Measurements from ENCODE around the gene DIAPH2. TPM values are rescaled to one million over a fixed set of nuclear protein-coding genes. Genes with fewer than 3 reads are reported as not detected.
A peak's percentile ranks its signal among the peaks of the same experiment; 100 is the strongest.

The DIAPH2 gene
- polyA plus RNA-seq, 1 donor = 9.5 TPM

DNA sequence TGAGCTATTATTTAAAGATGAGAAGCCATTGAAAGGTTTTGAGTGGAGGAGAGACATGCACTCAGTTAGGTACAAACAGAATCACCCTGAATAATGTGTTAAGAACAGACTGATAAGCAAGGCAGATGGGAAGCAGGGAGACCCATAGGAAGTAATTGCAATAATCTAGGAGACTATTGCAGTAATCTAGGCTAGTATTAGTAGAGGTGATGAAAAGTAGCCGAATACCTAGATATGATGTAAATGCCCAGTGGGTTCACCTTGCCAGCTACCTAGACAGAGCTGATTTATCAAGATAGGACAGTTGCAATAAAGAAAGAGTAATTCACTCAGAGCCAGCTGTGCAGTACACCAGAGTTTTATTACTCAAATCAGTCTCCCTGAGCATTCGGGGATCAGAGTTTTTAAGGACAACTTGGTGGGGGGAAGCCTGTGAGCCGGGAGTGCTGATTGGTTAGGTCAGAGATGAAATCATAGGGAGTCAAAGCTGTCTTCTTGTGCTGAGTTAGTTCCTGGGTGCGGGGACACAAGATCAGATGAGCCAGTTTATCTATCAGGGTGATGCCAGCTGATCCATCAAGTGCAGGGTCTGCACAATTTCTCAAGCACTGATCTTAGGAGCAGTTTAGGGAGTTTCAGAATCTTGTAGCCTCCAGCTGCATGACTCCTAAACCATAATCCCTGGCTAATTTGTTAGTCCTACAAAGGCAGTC, 626.6 kb downstream of the DIAPH2 start:
- DNase-seq = no peak

DNA sequence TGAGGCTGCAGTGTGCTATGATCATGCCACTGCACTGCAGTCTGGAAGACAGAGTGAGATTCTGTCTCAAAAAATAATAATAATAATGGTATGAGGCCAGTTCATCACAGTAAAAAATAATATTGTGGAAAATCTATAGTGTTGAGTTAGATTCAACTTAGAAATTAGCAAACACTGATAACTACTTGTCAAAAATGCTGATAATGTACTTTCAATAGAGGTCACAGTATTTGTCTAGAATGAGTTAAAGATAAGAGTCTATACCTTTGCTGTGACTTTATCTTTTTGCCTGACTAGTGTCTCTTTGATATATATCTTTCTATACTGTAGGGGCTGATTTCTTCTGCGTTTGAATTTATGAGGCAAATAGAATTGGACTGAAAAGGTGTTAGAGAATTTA, 629.7 kb downstream of the DIAPH2 start:
- DNase-seq = no peak

DNA sequence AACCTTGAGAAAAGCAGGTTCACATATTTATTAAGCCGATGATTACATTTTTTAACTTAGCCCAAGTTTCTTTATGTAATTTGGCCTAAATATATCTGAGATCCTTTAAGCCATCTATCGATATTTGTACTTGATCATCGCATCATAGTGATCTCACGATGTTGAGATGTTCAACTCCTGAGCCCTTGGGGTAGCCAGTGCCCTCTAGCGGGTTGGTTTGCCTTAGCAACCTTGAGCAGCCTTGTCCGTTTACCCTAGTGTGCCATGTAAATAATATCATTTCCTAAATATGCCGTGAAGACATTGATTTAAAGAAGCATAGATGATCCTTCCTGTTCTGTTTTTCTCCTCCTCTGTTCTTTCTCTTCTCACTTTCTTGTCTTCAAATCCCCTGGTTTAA, 631.3 kb downstream of the DIAPH2 start:
- DNase-seq = no peak

DNA sequence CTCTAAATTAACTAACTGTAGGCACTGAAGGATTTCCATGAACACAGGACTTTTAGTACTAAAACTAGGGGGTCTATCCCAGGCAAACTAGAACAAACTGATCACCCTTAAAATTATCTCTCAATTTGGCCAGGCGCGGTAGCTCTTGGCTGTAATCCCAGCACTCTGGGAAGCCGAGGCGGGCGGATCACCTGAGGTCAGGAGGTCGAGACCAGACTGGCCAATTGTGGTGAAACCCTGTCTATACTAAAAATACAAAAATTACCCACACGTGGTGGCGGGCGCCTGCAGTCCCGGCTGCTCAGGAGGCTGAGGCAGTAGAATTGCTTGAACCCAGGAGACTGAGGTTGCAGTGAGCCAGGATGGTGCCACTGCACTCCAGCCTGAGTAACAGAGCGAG, 635.7 kb downstream of the DIAPH2 start:
- DNase-seq = no peak

DNA sequence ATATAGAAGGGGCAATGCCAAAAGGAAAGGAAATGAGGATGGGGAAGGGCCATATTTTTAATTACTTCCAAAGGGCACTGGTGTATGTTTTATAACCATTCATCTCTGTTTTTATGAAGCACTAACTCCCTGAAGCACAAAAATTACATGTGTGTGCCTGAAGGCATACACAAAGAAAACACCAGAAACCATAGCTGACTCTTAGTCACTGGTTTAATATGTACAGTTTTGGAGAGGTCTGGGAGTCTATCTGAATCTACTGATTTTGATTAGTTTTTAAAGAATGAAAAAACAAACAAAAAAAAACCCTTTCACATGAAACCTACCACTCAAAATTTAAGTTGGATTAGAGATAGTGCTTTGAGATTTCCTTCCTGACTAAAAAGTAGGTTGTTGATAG, 637.8 kb downstream of the DIAPH2 start:
- no peak for DNase-seq

DNA sequence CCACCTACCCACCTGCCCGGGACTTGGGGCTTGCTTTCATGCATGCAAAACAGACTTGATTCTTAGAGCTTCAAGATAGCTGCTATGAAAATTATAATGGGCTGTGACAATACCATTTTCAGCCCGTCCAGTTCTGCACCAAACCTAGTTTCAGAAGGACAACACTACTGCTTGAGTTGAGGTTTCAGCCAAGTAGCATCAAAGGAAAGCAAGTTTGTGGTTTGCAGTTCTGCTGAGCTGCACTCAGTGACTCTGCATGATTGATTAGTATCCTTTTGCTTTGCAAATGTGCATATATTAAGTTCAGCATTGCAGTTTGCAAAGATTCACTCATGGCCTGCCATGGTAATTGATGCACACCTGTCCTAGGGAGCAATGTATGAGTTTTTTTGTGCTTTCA, 641.8 kb downstream of the DIAPH2 start:
- no peak for DNase-seq

DNA sequence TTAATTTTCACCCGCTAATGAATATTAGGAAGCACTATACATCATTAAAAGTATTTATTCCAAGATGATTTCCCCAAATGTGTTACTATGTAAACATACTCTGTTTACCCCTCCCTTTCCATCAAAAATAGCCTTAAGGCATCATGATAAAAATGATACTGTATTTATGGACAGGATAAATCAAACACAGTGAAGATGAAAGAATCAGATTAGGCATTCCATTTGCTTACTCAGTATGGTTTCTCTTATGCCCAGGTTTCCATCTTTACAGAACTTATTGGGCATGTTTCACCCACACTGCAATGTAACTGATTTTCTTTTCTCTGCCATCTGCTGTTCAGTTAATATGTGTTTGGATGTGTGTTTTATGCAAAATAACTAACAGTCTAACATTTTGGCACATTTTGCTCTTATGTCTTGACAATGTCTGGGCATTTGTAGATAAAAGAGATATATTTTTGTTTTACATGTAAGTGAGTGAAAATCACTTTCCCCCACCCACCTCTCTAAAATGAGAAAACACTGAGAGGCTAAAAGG, 644.3 kb downstream of the DIAPH2 start:
- DNase-seq = no peak

DNA sequence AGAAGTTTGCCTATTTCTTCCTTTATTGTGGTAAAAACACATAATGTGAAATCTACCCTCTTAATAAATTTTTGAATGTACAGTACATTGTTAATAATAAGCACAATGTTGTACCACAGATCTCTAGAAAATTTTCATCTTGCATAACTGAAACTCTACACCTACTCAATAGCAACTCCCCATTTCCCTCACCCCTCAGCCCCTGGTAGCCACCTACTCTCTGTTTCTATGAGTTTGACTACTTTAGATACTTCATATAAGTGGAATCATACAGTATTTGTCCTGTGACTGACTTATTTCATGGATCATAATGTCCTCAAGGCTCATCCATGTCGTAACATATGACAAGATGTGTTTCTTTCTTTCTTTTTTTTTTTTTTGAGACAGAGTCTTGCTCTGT, 645.5 kb downstream of the DIAPH2 start:
- DNase-seq = no peak

DNA sequence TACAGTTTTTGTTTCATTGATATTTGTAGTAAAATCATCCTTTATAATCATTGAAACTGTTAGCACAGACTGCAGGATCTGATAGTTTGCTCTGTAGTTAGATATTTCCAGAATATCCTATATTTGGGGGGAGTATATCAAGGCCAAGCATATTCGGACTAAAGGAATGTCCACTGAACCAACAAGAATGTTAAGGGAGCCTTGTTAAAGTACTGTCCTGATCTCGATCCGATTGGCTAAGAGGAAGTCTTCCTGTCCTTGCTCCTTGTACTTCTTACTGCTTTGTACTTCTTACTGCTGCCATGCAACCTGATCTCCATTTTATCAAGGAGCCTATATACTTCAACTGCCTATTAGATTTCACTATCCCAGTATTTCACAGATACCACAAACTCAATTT, 648.3 kb downstream of the DIAPH2 start:
- DNase-seq = no peak

DNA sequence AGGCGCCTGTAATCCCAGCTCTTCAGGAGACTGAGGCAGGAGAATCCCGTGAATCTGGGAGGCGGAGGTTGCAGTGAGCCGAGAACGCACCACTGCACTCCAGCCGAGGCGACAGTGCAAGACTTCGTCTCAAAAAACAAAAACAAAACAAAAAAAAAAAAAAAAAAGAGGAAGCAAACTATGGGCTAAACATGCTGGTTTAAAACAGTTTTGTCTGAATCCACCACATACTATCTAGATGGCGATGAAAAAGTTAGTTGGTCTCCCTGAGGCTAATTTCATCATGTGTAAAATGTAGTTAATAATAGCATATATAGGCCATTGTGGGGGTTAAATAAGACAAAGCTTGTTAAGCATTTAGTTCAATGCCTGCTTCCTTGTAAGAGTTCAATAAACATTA, 650.2 kb downstream of the DIAPH2 start:
- no peak for DNase-seq

DNA sequence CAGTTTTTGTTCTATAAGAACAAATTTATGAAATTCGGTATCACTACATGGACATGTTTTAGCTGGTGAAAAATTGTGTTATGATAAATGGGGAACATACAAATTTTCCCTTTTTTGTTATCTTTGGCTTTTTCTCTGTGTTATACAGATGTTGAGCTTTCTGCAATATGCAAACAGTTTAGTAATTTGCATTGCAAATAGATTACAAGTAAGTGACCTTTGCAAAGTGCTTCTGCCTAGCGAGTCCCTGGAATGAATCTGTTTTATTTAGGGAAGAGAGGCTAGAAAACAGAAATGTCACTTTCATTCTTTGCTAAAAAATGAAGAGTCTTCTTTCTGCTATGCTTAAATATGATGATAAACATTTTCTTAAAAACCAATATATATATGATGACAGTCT, 660.1 kb downstream of the DIAPH2 start:
- DNase-seq = no peak

DNA sequence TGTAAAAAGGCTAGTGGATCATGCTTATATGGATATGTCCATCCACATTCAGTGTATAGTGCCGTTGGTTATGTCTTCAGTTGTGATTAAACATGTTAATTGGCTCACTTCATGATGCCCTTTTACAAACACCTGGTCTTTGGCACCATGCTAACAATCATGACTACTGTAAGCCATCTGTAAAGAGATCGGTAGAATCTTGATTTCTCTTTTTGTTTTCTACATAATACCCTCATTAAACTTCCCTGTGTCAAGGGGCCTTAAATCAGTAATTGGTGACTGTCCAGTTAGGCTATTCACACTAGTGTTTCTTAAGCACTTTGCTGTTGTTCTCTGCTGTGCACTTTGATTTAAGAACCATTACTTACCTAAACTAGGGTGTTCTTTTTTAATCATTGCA, 674.3 kb downstream of the DIAPH2 start:
- DNase-seq = no peak

DNA sequence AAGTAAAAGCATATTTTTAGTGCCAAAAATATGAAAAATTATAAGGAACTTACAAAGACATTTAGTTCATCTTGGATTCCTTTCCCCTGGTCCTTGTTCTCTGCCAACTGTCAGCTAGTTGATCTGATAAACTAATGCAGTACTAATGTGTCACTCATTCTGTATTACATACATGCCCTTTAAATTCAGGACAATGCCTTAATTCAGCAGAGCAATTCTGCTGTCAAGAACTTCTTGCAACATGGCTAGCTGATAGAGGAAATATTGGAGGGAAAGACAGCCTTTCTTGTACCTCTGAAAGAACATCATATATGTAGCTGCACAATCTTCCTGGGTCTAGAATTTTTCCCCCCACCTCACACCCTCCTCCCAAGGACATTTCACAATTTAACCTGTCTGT, 679.2 kb downstream of the DIAPH2 start:
- DNase-seq = no peak

DNA sequence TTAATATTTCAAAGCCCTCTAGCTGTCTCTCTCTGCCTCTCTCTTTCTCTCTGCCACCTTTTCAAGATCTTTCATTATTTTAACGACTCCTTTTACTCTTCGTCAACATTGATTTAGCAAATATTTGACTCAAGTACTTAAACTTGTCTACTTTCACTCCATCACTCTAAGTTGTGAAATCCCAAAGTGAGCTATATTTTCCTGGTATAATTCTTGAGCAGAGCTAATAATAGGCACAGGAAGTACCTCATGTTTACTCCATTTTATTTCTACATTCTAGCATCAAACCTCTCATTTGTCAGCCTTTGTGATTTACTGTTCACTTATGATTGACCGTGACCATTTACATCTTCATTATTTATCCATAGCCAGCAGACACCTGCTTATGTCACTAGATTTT, 681.6 kb downstream of the DIAPH2 start:
- DNase-seq = no peak

DNA sequence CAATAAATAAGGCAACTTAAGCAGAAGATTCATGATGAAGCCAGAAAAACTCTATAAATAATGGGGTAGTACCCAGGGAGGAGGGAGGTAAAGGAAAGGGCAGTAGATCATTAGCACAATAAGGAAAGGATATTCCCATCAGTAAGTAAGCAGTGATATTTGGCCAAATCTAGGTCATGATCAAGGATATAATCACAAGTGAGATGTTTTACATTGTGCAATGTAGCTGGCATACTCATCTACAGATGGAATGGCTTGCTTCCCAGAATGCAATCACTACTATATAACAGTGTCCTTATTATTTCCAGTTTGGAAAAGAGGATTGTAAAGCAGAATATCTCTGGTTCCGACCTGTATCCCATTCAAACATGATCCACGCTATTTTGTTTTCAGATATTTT, 682.5 kb downstream of the DIAPH2 start:
- DNase-seq = peak; percentile 15

DNA sequence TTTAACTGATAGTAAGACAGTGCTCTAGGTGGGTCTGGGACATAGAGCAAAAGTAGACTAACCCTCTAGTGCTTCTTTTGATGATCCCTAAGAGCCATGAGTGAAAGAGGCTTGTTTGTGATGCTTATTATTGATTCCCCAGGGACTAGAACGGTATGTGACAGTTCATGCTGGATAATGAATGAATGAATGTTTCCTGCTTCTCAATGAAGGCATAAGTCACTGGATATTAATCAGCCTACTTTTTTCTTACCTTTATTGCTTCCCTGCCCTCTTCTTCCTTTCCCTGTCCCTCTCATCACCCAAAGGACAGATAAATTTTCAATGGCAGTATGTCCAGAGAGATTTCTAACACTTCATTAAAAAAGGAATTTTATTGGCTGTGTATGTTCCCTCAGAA, 685.3 kb downstream of the DIAPH2 start:
- no peak for DNase-seq

DNA sequence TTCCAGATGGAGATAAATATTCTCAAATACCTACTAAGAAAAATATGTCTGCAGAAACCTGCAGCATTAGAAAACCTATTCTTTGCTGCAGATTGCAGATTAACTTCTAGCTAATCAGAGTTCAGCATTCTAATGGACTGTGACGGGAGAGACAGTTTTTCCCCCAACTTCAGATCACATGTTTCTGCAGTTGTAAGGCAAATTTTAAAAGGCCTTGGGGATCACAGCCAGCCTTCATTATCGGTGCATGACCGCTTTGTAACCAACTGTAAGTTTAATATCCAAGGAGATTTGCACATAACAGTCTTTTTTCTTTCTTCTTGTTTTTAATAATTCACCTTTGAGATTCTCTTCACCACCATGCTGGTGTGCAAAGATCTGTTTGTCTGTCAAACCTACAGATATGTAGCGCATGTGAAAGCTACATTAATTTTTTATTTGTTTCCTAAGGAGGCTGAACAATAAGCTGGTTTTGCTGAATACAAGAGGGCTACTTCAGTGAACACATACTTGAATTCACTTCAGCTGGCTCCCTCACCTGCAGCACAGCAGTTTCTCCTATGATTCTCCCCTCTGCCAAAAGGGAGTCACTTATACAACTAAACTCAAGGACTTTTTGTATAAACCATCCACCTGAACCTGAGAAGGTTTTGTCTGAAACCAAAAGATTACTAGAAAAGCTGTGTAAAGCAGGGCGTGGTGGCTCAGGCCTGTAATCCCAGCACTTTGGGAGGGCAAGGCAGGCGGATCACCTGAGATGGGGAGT, 687.5 kb downstream of the DIAPH2 start:
- DNase-seq = no peak

DNA sequence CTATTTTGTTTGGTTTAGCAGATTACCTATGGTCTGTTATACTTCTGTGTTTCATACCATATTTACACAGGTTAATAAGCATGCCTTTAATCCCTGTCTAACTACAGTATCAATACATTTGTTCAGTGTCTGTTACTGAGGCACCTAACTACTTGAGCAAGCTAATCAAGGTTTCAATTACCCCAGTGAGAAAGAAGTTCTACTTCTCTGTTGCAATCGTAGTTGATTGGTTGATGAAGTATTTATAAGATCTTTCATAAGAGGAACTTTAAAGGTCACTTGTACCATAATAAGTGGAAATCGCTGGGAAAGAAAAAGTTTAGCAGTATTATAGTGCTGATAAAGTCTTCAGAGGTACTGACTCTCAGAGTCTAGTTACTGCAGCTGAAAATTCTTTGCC, 689.6 kb downstream of the DIAPH2 start:
- DNase-seq = no peak

DNA sequence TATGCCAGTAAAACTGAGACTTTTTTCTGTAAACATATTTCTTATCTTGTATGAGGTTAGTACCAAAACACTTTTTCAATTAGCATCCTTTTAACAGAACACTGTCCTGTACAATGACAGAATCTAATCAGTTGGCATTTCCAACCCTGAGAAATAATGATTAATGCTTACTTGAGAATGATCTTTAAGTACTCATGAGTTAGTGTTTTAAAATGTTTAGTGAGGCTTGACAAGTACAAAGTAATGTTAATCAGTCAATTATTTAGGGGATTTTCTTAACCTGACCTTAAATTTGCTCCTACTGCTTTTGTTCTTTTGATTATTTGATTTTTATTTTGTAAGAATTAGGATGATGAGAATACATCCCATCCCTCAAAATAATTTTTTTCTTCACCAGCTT, 695.6 kb downstream of the DIAPH2 start:
- DNase-seq = no peak

DNA sequence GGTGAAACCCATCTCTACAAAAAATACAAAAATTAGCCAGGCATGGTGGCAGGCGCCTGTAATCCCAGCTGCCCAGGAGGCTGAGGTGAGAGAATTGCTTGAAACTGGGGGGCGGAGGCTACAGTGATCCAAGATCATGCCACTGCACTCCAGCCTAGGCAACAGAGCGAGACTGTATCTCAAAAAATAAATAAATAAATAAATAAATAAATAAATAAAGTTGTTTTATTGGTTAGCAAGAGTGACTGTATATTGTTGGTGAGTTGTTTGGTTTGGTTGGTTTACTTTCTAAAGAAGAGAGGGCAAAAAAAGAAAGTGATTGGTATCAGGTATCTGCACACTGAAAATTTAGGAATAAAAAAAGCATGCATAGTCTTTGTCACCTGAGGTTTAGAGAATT, 700.0 kb downstream of the DIAPH2 start:
- DNase-seq = no peak

DNA sequence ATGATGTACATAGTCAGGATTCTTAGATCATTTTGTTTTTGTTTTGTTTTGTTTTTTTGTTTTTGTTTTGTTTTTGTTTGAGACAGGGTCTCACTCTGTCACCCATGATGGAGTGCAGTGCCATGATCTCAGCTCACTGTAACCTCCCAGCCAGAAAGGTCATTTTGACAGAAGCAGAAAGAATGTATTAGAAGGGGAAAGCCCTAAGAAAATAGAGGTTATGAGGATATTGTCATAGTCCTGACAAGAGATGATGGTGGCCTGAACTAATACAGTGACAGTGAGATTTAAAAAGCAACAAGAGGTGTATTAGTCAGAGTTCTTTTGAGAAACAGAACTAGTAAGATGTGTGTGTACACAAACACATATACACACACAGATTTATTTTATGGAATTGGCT, 702.4 kb downstream of the DIAPH2 start:
- no peak for DNase-seq

DNA sequence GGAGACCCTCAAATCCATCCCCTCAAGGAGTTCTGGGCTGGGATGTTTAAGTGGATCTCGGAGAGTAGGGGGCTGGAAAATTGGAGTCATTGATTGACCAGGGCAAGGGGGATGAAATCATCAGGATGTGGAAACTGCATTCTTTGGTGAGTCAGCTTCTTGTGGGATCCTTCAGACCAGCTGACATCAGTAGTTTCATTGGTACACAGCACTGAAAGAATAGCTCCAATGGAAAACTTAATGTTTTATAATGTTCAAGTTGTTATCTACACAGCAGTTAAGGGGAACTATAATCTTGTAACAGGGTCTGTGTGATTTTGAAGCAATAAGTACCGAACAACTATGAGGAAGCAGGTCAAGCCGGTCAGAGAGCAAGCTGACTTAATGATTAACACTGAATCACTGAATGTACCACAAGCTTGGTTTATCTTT, 705.1 kb downstream of the DIAPH2 start:
- DNase-seq = no peak

DNA sequence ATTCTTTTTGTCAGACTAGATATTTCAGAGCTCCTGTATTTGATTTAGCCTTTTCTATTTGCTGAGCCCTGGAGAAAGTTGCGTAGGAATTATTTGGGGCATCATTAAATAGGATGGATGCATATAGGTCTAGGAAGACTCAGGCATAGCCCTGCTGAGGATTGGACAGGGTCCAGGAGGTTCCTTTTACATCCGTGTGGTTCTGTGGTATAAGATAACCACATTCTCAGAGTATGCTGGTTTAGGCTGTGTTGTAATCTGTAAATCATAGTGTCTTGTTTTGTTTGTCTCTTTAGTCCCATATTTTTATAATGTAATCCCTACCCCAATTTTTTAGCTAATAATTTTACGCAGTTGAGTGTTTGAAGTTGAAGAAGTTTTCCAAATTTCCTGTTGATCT, 712.7 kb downstream of the DIAPH2 start:
- DNase-seq = no peak

DNA sequence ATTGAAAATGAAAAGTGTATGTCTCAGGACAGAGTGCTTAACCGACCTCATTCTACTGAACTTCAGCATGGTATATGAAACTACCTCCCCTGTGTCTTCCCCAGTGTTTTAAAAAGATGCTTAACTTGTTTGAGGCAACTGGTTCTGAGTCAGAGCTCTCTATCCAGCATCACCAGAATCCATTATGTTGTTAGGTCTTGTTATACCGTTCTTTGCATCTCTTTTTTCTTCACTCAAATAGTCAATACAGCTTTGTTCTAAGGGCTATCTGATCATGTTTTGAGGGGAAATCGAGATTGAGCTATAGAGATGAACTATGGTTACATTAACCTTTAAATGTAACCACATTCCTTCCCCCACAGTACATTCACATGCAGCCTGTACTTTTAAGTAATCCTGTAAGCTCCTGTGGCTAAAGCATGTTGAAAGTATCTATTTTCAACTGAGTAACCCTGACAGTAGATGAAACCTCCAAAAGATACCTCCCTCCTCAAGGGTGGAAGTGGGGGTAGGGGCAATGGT, 713.4 kb downstream of the DIAPH2 start:
- no peak for DNase-seq

All from hindlimb muscle (tissue), 1 donor.